HG03571 (cell line): ENCODE data around the gene MINDY3.
"Not testable (repeated sequence)": the region's sequence is repeated elsewhere in the genome, so short reads cannot be mapped to it uniquely, and the experiment has no call there.

ENCODE experiments used
- ATAC-seq: cut with Tn5 transposase; IDR thresholded peaks from one replicate; pipeline ENCODE4 v1.9.1; 2021; ENCODE audit not compliant: unreplicated experiment

MINDY3 gene

DNA sequence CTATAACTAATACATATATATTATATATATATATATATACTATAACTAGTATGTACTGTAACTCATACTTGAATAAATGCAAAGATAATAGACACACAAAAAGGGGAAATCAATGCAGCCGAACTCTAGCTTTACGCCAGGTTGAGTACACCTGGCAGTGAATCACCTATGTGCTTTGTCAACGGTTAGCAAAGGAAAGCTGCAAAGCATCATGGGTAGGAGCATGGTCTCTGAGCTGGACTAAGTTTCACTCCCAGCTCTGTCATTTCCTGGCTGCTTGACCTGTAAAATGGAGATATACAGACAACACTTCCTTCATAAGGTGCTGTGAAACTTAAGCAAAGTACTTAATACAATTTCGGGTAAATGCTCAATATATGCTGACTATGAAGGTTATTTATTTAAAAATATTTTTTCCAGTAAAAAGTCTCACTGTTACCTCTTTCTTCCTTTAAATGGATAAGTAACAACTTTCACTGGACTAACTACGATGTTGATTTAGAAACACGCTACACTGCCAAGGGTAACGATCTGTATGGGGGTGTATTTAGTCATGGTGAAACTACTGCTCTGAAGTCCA, 78.8 kb downstream of the MINDY3 start:
- ATAC-seq = no peak

DNA sequence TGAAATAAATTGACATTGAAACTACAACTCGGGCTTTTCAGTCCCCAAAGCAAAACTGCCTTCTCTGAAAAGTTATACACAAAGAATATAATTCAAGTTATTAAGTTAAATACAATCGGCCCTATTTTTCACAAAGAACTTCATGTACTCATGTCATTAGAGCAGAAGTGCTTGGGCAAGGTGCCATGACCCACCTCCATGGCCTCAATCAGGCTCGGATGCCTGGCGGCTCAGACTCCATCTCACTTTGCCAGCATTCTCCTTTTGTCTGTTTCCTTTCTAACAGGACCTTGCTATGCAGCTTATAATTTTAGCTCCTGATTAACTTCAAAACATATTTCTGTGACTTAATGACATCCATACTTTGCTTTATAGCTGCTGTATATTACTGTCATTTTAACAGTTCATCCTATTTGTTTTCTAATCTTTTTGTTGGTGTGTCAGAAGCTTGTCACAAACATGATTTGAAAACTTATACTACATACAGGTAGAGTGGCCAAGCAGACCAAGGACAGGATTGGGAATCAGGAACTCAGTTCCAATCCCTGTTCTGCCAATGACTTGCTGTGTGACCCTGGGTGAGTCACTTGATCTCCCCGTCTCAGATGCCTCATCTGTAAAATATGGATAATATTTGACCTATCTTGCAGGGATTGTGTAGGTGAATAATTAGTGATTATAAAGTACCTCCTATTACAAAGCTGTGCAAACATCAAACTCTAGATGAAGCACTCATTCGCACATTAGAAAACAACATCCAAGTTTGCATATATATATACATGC, 79.8 kb downstream of the MINDY3 start:
- no peak for ATAC-seq

DNA sequence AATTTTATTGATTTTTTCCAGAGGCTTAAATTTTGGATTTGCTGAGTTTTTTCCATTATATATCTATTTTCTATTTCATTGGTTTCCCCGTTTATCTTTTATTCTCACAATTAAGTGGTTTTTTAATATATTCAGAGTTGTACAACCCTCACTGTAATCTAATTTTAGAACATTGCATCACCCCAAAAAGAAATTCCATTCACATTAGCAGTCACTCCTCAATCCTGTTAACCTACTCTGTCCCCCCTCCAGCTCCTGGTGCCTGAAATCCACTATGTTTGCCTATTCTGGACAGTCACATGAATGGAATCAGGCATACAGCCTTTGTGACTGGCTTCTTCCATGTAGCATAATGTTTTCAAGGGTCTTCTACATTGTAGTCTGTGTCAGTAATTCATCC, 84.8 kb downstream of the MINDY3 start:
- ATAC-seq = no peak

- not testable (repeated sequence) for ATAC-seq
Measured at GRCh38 chr10:15774534-15774933, 85.8 kb downstream of the MINDY3 start.

DNA sequence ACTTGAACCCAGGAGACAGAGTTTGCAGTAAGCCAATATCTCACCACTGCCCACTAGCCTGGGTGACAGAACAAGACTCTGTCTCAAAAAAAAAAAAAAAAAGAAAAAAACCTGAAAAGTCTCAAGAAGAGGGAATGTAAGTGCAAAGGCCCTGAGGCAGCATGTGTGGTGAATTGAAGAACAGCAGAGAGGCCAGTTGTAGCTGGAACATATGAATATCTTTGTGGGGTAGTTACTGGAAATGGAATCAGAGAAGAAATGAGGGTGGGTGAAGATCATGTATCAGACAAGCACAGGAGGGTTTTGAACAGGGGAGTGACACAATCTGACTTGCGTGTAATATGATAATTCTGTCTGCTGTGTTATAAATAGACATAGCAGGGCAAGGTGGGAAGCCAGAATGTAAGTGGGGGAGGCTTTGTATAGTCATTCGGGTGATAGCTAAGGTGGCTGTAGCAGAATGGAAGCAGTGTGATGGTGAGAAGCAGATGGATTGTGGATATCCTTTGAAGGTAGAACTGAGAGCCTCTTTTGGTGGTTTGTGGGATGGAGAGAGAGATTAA, 95.3 kb downstream of the MINDY3 start:
- ATAC-seq = no peak

DNA sequence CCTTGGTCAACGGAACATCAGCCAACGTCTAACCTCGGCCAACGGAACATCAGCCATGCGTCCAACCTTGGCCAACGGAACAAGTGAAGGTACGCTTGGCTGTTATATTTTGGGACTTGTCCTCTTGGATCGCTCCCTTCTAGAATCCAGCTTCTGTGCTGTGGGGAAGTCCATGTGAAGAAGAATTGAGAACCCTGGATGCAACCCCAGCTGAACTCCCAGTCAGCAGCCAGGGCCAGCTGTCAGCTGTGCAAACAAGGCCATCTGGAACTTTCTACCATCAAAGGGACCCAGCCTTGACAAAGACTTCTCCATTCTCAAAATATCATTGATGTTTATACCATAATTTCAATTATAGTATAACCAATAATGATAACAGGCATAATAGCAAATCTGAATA, 97.3 kb downstream of the MINDY3 start:
- ATAC-seq = no peak

DNA sequence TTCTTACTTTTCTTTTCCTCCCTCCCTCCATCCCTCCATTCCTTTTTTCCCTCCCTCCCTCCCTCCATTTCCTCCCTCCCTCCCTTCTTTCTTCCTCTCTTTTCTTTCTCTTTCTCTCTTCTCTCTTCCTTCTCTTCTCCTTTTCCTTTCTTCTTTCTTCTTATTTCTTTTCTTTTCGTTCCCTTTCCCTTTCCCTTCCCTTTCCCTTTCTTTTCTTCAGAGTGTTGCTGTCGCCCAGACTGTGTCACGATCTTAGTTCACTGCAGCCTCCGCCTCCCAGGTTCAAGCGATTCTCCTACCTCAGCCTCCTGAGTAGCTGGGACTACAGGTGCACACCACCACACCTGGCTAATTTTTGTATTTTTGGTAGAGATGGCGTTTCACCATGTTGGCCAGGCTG, 98.1 kb downstream of the MINDY3 start:
- ATAC-seq = not testable (repeated sequence)

DNA sequence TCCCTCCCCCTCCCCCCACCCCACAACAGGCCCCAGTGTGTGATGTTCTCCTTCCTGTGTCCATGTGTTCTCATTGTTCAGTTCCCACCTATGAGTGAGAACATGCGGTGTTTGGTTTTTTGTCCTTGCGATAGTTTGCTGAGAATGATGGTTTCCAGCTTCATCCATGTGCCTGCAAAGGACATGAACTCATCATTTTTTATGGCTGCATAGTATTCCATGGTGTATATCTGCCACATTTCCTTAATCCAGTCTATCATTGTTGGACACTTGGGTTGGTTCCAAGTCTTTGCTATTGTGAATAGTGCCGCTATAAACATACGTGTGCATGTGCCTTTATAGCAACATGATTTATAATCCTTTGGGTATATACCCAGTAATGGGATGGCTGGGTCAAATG, 99.1 kb downstream of the MINDY3 start:
- ATAC-seq = not testable (repeated sequence)

GRCh38 chr10:15760681-15761080, 99.6 kb downstream of the MINDY3 start:
- ATAC-seq = no peak

DNA sequence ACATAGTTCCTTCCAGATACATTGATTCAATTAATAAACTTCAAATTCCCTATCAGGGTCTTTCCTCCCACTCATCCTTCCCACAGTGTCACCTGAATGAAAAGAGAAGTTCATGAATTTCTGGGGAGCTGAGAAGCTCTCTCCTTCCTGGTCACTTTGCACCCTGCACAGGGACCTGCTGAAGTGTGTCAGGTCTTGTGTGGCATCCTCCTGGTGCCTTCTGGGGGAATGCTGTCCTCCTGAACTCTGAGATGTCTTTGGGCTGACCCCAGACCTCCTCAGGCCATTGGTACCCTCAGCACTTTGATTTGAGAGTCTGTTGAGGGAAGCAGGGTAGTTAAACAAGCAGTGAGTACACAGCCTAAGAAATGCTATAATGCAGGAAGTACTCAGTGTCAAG, 101.0 kb downstream of the MINDY3 start:
- no peak for ATAC-seq

DNA sequence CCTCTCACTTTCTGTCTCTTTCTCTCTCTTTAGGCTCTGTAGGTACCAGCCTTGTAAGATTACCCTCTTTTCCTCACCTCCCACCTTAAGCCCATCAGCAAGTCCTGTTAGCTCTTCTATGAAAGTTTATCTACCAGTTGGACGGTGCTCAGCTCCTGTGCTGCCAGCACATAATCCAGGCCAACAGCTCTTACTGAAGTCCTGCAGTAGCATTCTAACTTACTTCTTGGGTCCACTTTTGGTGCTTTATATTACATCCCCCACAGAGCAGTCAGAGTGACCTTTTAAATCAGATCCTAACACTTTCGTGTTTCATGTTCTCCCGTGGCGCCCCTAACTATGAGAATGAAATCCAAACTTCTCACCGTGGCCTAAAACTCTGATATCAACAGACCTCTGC, 101.7 kb downstream of the MINDY3 start:
- ATAC-seq = no peak

DNA sequence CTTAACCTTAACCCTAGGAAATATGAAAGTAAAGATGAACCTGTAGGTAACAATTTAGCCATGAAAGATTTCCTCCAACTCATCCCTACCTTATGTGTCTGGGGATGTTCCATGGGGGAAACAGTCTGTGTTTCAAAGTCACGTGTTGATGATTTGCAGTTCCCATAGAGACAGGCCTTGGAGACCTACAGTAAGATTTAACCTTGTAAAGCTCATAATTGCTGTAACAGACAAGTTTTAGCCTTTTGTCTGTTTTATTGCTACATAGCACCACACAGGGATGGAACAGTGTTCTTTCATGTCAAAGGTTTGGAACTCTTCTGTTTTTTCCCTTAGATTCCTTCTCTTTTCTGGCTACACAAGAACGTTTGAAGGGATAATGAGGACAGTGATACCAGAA, 105.4 kb downstream of the MINDY3 start:
- ATAC-seq = no peak

GRCh38 chr10:15751046-15751445, 109.3 kb downstream of the MINDY3 start:
- ATAC-seq = no peak

- no peak for ATAC-seq
Measured at GRCh38 chr10:15748126-15748525, 112.2 kb downstream of the MINDY3 start.

DNA sequence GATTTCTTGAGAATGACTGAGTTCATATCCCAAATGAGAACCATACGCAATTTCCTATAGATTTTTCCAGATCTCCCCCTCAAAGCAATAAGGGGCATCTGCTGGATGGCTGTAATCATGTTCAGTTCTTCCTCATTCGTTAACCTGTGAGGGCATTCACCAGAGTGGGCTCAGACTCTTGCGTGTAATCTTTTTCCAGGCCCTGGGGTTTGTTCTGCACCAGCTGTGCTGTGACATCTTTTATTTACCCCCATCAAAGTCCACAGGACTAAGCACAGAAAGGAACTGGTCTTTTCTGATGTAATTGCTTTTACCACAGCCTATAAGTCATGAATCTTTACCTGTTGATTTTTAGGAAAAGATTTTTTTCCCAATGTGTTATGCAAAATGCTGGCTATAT, 112.7 kb downstream of the MINDY3 start:
- ATAC-seq = no peak

- no peak for ATAC-seq
Measured at GRCh38 chr10:15745751-15746150, 114.6 kb downstream of the MINDY3 start.

DNA sequence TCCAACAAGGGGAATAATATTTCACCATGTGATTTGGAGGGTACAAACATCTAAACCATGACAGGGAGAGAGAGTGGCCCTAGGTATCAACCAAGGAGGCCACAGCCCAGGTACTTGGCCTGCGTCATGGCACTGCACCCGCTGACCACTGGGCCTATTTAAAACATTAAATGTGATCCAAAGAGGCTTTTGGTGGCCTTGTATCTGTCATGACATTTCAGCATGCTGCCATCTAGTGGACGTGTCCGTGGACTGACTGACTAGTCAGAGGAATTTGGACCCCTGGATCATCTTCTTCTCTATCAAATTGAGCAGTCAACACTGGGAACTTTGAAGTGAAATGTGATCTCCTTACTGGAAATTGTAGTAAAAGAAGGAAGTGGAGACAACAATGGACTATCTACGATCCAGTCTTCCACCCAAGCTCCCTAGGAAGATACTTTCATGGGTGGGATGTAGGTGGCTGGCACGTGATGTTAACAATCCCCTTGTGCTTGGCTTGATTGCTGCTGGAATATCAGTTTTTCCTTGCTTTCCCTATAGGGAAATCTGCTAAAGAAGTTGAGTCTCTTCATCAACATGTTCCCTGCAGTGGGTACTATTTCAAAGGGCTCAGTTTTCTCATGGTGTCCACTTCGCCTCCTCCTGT, 116.0 kb downstream of the MINDY3 start:
- no peak for ATAC-seq

DNA sequence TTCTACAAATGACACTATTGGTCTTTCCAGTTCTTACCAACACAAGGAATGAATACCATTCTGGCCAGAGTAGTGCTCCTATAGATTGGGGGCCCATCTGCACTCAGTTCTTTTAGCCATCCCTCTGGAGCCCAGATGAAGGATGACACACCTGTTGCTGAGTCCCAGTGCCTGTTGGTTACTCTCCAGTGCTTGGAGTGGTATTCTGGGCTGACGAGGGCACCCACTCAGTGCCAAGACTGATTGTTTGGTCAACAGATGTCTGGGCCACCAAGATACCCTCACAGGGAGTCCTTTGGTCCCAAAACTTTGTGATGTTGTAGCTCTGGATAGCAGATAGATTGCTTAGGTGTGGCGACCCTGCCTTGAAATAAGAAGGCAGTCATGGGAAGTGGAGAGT, 116.9 kb downstream of the MINDY3 start:
- ATAC-seq = no peak

DNA sequence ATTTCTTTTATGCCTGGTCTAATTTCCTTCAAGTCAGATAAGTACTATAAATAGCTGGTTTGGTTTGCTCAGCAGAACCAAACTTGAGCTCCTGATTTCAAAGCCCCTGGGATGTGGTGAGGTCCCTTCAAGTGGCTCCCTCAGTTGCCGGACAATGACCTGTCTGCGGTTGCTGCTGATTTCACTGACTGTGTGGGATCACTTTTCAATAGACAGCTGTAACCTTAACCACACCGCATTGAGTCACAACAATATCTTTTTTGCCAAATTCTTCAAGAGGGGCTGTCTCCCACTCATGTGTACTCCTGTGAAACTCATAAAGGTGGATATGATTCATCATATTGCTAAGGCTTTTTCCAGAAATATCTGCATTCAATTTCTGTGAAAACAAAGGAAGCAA, 117.5 kb downstream of the MINDY3 start:
- ATAC-seq = no peak

GRCh38 chr10:15742102-15742501, 118.2 kb downstream of the MINDY3 start:
- ATAC-seq = no peak

DNA sequence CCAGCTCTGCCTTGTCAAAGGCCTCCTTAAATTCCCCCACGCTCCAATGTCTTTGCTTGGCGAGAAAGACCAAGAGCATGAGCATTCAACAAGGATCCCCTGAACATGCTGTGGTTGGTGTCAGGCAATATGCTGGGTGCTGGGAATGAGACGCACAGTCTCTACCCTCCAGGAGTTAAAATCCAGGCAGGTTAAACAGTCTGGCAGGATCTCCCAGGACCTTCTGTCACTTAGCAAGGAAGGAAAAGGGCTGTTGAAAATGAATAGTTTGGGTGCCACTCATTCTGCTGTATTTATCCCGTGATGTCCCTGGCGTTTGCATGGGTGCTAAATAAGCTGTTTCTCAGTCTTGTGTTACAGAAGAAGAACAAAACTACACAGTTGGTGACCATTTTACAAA, 118.7 kb downstream of the MINDY3 start:
- ATAC-seq = no peak

DNA sequence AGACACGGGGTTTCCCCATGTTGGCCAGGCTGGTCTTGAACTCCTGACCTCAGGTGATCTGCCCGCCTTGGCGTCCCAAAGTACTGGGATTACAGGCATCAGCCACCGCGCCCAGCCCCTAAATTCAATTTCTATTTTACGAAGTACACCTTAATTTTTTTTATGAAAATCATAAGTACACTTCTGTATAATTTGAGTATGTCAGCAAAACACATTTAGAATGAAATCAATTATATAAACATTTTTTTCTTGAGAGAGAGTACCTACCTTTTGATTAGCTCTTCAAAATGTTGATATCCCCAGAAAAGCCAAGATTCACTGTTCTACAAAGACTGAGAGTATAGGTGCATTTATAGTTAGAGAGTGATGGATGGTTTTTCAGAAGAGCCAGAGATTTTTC, 120.0 kb downstream of the MINDY3 start:
- ATAC-seq = no peak
